GM18873 (cell line): ENCODE measurements around the gene MTLN.
"Not testable (repeated sequence)": the region's sequence is repeated elsewhere in the genome, so short reads cannot be mapped to it uniquely, and the experiment has no call there.

Experiments
- ATAC-seq: cut with Tn5 transposase; IDR thresholded peaks from one replicate; pipeline ENCODE4 v1.9.1; 2021; ENCODE audit warnings: mild to moderate bottlenecking, moderate library complexity, moderate number of reproducible peaks; ENCODE audit not compliant: unreplicated experiment, low FRiP score

The MTLN gene

DNA sequence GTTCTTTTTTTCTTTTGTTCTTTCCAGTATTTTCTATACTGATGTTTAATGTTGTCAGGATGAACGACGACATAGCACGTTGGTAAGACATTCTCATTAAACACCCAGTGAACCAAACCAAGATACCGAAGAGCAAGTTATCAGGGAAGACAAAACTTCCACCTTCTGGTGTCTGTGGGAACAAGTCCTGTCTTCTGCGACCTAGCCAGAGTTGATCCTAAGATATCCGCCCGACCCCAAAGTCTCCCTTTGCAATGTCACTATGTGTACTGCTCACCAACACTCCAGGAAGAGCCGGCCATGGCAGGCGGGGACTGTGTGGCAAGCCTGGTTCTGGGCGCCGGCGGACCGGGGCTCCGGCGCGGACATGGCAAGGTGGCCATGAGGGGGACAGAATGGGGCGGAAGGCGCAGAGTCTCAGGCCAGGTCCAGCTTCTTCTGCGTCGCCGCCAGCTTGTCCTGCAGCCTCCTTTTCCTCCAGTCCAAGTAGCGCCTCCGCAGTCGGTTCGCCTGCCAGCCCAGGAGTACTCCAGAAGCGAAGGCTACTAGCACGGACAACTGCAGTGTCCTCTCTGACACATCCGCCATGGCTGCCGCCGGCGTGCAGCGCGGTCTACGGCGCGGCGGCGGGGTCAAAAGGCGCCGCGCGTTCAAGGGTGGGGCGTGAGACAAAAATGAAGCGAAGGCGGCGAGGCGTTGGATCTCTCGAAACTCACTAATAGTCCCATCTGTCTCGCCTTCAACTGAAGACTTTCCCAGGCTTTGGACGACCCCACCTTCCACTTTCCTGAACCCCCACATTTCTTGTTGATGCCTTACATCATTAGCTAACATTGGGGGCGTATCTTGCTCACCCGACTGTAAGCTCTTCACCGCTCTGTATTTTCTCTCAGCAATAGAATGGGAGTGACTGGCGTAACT lies at the start of gene MTLN:
MTLN (minus strand) TSS at position 610 of the 921 bp plus-strand sequence; CDS start at position 588, 22 bp downstream.
- peak; percentile 52 for ATAC-seq

GRCh38 chr2:110261910-110262309 lies 49.6 kb upstream of the MTLN start:
- ATAC-seq: not testable (repeated sequence)

- ATAC-seq: not testable (repeated sequence)
Observed at GRCh38 chr2:110248081-110248795, 35.9 kb upstream of the MTLN start.

DNA sequence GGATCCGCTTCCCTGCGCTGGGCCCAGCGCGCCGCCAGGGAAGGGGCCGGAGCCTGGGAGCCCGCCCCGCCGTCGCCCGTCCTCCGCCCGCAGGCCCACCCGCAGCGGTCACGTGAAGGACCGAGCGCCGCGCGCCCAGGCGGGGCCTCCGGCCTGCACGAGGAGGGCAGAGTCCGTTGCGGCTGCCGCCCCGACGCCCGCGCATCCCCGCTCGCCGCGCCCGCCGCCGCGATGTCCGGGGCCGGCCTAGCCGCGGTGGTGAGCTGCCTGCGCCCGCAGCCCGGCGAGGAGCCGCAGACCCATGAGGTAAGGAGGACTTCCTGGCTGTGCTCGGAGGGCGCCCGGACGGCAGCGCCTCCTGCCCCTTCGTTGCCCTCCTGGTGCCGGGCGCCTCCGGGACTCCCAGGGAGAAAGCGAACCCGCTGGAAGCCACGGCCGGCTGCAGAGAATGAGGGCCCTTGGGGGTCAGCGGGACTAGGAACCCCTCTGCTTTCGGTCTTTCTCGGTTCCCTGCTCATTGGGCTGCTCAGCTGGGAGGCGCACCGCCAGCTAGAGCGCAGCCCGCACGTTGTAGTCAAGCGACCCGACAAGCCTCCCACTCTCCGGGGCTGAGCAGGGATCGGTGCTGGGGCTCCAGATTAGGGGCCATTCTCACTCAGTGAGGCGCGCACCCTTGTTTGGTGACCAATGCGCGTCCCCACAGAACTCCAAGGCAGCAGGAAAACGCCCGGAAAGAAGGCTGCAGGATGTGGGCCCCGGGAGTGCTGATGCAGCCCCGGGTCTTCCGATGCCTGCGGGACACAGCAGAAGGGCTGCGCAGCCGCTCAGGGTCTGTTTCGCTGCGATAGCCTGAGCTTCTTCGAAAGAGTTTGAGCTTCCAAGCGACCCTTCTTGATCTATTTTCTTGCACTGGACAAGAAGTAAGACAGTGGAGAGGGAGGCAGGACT lies 33.4 kb upstream of the MTLN start:
- ATAC-seq: not testable (repeated sequence)

GRCh38 chr2:110243283-110243682 lies 30.9 kb upstream of the MTLN start:
- ATAC-seq: not testable (repeated sequence)

GRCh38 chr2:110234514-110234913 lies 22.2 kb upstream of the MTLN start:
- not testable (repeated sequence) for ATAC-seq

- not testable (repeated sequence) for ATAC-seq
Observed at GRCh38 chr2:110229886-110230285, 17.5 kb upstream of the MTLN start.

DNA sequence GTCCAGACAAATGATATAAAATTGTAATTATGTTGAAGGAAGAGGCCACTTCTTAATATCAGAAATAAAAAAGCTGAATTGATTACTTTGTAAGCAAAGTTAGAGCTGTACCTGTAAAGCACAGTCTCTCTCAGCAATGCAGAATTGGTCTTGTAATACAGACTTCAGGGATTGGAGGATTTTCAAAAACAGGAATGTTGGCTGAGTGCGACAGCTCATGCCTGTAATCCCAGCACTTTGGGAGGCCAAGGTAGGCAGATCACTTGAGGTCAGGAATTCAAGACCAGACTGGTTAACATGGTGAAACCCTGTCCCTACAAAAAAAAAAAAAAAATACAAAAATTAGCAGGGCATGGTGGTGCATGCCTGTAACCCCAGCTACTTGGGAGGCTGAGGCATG lies 10.3 kb upstream of the MTLN start:
- not testable (repeated sequence) for ATAC-seq

DNA sequence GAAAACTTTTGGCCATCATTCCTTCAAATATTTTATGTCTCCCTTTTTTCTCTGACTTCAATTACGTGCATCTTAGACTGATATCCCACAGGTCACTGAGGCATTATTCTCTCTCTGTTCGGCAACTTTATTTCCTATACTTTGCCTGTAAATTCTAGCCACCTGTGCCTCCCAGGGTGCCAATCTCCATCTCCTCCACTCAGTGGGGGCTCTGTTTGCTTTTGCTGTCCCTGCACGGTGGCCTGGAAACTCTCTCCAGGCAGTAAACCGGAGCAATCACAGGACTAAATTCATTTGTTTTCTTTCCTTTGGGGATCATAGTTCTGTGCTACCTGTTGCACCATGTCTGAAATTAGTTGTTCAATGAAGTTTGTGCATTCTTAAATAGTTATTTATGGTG lies 9.6 kb upstream of the MTLN start:
- no peak for ATAC-seq

DNA sequence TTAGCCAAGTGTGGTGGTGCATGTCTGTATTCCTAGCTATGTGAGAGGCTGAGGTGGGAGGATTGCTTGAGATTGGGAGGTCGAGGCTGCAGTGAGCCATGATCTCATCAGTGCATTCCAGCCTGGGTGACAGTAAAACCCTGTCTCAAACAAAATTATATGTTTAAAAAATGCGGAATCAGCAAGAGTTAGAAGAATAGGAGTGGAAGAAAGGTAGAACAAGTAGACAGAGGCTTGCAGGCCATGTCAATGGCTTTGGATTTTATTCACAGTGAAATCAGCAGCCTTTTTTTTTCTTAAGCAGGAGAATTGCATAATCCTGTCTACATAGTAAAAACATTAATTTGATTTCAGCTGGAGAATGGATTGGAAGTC lies 7.8 kb upstream of the MTLN start:
- ATAC-seq: no peak

GRCh38 chr2:110219496-110220189 lies 7.3 kb upstream of the MTLN start:
- no peak for ATAC-seq

DNA sequence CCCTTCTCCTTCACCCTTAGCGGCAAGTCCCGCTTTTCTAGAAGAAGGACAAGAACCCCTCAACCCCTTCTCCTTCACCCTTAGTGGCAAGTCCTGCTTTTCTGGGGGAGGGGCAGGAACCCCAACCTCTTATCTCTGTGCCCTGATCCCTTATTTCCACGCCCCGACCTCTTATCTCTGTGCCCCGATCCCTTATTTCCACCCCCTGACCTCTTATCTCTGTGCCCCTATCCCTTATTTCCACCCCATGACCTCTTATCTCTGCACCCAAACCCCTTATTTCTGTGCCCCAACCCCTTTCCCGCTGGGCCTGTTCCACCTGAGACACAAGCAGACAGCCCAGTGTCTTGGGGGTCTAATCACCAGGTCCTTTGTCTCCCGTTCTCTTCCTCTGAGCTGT lies 6.5 kb upstream of the MTLN start:
- ATAC-seq: not testable (repeated sequence)

- no peak for ATAC-seq
Observed at GRCh38 chr2:110216803-110217202, 4.5 kb upstream of the MTLN start.

DNA sequence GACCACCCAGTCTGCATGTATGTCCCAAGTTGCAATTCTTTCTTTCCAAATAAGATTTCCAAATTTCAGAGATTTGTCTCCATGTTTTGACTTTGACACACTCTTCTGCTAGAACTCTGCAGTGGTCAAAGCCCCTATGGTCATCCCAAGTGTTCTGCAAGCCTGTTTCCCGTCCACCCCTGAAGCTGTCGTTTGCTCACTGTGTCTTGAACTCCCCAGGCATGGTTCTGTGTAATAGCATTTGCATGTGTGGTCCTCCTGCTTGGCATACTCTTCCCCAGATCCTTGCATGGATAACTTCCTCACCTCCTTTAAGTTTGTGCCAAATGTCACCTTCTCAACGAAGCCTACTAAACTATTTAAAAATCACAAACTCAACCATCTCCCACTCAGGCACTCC lies 3.9 kb upstream of the MTLN start:
- ATAC-seq: no peak

- no peak for ATAC-seq
Observed at GRCh38 chr2:110215566-110216158, 3.3 kb upstream of the MTLN start.

- no peak for ATAC-seq
Observed at GRCh38 chr2:110215091-110215490, 2.7 kb upstream of the MTLN start.

DNA sequence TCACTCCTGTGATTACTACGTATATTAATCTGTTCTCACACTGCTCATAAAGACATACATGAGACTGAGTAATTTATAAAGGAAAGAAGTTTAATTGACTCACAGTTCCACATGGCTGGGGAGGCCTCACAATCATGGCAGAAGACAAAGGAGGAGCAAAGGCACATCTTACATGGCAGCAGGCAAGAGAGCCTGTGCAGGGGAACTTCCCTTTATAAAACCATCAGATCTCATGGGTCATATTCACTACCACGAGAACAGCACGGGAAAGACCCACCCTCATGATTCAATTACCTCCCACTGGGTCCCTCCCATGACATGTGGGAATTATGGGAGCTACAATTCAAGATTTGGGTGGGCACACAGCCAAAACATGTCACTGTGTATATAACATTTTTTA lies 1.2 kb upstream of the MTLN start:
- not testable (repeated sequence) for ATAC-seq

DNA sequence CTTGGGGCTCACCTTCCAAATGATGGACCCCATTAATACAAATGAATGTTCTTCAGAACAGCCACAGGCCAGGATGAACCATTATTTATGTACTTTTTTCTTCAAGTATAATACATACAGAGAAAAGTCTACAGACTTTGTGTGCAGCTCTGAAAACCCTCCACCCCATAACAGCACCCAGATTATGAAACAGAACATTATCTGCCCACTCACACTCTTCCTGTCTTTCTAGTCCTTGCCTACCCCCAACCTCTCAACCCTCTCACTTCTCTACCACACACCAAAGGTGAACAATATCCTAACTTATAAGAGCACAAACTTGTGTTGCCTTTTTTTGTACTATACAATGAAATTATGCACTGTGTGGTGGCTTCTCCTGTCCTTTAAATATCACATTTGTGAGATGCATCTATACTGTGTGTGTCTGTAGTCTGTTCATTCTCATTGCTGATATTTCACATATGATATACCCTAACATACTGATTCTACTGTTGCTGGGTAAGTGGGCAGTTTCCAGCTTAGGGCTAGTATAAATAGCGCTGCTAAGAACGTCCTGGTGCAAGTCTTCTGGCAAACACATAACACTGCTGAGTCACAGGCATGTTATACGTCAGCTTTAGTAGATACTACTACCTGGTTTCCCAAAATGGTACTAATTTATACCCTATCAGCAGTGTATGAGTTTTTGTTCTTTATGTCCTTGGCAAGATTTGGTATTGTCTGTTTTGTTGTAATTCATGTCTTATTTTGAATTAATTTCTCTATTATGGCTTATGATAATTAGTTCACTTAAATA lies 6.5 kb downstream of the MTLN start:
- ATAC-seq: no peak
